HG03159 (cell line): Measurements from ENCODE around the gene DEDD.
A peak's percentile ranks its signal among the peaks of the same experiment; 100 is the strongest.
"Not testable (repeated sequence)": the region's sequence is repeated elsewhere in the genome, so short reads cannot be mapped to it uniquely, and the experiment has no call there.

Experiments
- ATAC-seq: cut with Tn5 transposase; IDR thresholded peaks from one replicate; pipeline ENCODE4 v1.9.1; 2021; ENCODE audit warnings: mild to moderate bottlenecking, moderate library complexity; ENCODE audit not compliant: unreplicated experiment

Gene DEDD

DNA sequence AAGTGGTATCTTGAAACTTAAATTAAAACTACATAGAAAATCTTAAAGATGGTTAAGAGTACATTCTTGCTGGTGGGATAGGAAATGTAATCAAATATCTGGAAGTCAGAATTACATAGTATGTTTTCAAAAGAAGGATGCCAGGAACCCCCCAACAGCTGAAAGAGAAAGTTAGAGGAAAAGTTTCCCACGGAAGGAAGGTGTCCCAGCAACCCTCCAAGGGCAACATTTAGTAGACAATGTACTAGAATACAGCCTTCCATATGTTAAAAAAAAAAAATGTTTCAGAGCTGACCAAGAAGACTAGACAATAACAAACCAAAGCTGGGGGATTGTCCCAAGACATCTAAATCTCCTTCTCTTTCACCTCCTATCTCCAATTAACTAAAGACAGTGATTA lies 2.2 kb downstream of the DEDD start:
- no peak for ATAC-seq

DNA sequence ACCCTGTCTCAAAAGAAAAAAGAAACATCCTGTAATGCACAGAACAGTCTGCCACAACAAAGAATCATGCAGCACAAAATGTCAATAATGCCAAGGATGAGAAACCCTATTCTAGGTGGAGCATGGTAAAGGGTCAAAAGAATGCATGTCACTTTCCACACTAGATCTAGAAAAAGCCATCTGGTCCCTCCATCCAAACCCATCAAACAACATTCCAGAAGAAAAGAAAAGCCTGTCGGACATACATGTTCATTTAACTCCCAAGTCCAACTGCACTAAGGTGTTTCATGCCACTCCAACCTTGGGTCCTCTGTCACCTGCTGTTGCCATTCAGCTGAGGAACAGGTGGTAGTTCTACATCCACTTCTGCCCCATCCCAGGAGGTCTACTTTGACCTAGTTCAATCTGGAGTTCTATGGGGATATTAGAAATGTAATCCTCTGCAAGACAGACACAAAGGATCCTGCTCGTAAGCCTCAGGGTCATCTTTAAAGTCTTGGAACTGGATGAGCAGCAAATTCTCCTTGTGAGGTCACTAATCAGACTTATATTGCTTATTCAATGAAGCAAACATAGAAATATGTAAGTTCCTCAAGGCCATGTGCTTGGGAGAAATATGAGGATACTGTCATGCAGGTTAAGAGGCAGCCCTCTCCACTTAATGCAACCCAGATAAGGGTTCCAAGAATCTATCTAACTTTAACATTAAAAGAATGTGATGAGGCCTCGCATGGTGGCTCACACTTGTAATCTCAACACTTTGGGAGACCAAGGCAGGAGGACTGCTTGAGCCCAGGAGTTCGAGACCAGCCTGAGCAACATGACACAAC lies 3.7 kb downstream of the DEDD start:
- no peak for ATAC-seq

DNA sequence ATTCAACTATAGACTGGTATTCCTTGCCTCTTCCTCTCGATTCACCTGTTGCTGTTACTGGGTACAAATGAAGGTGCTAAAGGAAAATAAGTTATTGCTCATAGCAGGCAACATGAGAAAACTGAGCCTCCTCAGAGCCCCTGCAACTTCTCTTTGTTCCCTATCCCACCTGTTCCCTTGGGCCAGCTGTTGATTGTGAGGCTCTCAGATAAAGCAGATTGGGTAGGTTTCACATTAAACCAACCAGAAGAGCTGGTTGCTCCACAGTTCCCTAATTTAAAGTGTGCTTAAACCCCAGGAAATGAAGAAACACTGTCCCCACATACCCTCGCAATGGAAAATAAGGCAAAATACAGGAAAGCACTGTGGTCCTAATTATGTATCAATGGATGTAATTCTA lies 4.8 kb downstream of the DEDD start:
- no peak for ATAC-seq

DNA sequence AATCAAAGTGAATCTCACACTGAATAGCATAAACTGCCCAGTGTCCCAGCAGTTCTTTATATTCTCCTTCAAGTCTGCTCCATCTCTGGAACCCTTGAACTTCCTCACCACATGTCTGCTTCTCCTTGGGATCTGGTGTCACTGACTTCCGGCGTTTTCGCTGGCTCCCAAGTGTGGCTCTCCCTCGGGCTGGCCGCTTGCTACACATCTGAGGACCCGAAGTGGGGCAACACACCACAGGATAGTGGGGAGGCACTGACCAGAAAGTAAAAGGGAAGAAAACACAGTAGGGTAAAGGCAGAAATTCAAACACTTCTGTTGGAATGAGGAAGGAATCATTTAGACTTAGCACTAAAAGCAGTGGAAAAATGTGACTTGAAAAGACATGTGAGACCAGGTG lies 9.5 kb downstream of the DEDD start:
- no peak for ATAC-seq

DNA sequence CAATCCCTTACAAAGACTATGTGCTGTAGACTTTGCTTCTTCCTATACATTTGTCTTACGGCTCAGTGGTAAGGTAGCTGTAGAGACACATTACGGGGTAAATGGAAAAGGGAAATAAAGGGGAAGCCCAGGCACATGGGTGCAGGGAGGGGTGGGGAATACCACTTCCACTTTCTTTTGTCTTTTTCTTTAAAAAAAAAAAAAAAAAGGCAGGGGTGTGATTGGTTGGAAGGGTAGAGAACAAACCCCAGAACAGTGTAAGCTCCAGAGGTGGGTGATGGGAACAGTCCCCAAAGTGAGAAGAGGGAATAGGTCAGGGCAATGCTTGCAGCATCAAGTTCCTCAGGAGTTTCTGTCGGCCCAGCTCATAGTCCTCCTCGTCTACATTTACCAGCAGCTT lies 10.6 kb downstream of the DEDD start:
- ATAC-seq, result no peak

DNA sequence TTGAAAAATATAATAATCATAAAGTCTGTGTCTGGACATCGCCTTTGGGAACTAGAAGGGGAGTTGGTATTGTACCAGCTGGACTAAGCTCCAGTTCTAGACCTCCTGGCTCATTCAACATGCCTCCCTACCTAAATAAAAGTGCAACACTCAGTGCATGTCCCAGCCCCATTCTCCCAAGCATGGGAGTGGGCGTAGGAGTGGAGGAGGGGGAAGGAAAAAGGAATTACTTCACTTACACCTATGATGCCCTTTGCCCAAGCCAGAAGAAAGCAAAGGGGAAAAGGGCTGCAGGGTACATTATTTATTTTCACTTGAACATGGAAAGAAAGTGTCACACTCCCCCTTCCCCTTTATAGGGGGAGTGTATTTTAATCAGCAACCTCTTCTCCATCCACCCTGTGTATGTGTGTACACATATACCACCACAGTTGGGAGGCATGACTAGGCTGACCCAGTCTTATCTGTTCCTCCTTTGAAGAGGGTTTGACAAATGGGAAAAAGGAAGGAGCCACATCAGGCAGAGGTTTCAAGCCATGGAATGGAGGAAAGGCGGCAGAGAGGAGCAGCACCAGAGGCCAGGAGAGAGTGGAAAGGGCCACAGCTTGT lies 11.3 kb downstream of the DEDD start:
- ATAC-seq, result no peak

DNA sequence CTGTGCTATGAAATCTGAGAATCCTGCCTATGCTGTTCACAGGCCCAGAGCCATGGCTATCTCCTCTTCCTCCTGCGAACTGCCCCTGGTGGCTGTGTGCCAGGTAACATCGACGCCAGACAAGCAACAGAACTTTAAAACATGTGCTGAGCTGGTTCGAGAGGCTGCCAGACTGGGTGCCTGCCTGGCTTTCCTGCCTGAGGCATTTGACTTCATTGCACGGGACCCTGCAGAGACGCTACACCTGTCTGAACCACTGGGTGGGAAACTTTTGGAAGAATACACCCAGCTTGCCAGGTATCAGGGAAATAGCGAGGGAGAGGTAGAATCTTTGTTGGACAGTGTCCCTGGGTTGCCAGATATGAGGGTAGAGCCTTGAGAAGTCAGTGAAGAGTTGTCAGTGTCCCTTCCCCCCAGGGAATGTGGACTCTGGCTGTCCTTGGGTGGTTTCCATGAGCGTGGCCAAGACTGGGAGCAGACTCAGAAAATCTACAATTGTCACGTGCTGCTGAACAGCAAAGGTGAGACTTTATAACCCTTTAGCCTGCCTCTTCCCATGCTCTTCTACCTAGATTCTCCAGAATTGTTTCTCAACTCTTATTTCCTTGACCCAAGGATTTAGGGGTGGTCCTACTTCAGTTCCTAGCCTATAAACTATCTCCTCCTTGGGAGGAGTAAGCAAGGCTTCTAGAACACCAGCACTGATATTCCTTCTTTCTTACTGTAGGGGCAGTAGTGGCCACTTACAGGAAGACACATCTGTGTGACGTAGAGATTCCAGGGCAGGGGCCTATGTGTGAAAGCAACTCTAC lies 13.2 kb downstream of the DEDD start:
- no peak for ATAC-seq

DNA sequence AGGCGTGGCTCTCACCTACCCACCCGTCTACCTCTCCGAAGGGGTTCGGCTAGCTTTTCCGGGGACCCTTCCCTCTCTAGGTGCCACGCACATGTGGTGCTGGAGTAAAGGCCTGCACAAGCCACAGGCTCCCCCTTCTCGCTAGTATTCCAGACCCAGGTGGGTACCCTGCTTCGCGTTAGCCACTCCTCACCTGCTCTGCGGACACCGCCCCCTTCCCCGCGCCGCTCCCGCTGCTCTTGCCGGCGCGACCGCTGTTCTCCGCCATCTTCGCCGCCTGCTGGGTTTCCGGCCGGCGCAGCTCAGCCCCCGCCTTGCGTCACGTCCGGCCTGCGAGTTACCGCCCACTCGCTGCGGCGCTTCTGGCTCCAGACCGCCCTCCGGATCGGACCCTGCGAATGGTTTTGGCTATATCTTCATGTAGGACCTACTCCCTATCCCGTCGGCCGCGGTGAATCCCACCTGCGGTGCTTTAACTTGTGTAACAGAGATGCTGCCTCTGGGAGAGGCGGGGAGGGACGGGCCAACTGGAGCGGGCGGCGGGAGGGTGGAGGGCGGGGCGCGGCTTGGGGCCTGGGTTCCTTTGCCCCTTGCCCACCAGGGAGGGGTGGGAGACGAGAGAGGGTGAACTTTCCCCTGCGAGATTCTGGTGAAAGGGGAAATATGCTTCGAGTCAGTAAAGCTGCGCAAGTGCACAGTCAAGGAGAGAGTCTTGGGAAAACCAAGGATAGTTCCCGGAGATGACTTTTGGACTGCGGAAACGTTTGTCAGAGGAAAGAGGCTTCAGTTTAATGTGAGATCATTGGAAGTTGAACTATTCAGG lies 14.5 kb downstream of the DEDD start, which contains the start of the genes NIT1 and PFDN2:
NIT1 (plus strand) TSS at position 347 of the 823 bp plus-strand sequence; CDS start at position 419, 72 bp downstream.
PFDN2 (minus strand) TSS at position 279 of the 823 bp plus-strand sequence; CDS start at position 268, 11 bp downstream.
- peak; percentile 86 for ATAC-seq

DNA sequence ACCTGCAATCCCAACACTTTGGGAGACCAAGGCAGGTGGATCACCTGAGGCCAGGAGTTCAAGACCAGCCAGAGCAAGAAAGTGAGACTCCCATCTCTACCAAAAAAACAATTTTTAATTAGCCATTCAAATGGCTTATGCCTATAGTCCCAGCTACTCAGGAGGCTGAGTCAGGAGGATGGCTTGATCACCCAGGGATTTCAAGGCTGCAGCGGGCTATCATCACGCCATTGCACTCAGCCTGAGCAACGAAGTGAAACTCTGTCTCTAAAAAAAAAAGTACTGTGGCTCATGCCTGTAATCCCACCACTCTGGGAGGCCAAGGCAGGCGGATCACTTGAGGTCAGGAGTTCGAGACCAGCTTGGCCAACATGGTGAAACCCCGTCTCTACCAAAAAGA lies 16.5 kb downstream of the DEDD start:
- ATAC-seq, result not testable (repeated sequence)

DNA sequence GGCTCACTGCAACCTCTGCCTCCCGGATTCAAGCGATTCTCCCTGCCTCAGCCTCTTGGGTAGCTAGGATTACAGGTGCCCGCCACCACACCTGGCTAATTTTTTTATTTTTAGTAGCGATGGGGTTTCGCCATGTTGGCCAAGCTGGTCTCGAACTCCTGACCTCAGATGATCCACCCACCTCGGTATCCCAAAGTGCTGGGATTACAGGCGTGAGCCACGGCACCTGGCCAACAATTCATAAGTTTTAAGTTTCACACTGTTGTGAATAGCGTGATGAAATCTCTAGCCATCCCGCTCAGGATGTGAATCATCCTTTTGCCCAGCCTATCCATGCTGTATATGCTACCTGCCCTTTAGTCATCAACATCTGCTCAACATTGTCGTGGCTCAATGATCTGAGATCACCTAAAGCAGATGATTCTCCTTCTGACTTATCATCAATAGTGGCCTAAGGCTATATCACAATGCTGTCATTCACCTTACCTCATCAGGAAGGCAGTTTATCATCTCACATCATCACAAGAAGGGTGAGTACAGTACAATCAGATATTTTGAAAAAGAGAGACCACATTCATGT lies 17.2 kb downstream of the DEDD start:
- no peak for ATAC-seq

DNA sequence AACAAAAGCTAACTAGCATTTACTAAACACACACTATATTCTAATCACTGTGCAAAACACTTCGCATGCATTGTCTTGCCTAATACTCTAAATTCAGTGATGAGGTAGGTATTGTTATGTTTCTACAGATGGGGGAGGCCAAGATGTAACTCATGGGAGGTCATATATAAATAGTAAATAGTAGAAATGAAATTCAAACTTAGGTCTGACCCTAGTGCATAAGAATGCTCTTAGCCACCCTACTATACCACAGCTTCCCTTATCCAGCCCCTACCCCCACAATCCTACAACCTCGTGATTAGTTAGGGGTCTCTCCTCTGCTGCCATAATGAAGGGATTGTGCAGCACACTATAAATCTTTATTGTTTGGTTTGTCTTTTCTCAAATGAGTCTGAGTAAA lies 17.9 kb downstream of the DEDD start:
- ATAC-seq, result no peak

DNA sequence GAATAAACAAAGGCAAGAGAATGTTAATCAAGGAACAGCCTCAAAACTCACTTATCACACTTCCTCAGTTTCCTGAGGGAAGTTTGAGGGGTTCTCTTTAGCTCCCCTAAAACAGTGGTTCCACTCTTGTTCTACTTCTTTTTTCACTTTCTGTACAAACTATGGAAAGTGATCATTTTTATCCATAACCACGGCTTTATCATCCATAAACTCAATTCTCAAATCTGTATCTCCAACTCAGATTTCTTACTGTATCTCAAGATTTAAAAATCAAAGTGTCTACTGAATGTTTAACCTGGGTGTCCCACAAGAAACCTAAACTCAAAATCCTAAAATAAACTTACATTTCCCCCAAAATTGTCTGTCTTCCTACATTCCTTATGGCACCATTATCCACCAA lies 18.6 kb downstream of the DEDD start:
- no peak for ATAC-seq

DNA sequence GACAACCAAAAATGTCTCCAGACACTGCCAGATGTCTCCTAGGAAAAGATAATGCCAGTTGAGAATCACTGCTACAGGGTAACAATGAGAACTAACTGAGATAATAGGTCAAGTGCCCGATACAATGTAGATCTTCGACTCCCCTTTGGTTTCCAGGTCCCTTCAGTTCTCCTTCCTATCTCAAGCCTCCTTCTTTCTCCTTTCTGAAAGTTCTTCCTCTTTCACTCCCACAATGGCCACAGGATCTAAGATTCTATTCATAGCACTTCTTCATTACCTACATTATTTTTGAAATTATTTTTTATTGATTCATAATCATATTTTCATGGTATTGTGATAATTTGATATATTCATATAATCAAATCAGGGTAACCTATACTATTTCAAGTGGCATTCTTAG lies 20.9 kb downstream of the DEDD start:
- no peak for ATAC-seq

DNA sequence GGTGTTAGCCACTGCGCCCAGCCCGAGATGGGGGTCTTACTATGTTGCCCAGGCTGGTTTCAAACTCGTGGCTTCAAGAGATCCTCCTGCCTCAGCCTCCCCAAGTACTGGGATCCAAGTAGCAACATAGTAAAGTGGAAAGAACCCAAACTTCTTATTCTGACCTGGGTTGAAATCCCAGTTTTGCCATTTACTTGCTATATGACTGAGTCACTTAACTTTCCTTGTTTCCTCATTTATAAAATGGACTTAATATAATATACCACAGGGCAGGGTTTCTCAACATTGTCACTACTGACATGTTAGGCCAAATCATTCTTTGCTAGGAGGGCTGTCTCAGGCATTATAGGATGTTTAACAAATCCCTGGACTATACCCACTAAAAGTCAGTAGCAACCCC lies 21.4 kb downstream of the DEDD start:
- ATAC-seq, result no peak

DNA sequence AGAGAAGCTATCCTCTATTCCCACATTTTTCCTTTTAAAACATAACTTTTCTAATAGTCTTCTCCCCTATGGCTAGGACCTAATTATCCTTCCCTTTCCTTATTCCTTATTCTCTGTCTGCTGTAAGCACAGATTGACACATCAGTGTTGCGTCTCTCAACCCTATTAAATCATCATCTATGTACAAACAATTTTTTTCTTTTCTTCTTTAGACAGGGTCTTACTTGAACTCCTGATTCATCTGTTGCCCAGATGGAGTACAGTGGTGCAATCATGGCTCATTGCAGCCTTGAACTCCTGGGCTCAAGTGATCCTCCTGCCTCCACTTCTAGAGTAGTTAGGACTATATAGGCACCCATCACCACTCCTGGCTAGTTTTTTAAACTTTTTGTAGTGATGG lies 26.0 kb downstream of the DEDD start:
- no peak for ATAC-seq

DNA sequence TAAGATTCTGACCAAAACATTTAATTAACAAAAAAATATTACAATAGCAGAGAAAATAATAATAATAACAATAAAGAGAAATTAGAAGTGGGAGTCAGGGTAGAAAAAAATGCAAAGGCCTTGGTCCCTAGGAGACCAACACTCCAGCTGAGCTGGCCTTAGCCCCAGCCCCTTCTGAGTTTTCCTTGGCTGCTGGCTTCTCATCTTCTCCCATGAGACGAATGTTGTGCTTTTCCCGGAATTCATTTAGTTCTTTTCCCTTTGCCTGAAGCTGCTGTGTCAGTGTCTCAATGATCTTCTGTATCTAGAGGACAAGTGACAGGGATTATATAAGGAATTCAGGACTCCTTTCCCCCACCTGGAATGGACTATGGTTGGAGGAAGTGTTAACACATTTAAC lies 31.9 kb downstream of the DEDD start:
- no peak for ATAC-seq

DNA sequence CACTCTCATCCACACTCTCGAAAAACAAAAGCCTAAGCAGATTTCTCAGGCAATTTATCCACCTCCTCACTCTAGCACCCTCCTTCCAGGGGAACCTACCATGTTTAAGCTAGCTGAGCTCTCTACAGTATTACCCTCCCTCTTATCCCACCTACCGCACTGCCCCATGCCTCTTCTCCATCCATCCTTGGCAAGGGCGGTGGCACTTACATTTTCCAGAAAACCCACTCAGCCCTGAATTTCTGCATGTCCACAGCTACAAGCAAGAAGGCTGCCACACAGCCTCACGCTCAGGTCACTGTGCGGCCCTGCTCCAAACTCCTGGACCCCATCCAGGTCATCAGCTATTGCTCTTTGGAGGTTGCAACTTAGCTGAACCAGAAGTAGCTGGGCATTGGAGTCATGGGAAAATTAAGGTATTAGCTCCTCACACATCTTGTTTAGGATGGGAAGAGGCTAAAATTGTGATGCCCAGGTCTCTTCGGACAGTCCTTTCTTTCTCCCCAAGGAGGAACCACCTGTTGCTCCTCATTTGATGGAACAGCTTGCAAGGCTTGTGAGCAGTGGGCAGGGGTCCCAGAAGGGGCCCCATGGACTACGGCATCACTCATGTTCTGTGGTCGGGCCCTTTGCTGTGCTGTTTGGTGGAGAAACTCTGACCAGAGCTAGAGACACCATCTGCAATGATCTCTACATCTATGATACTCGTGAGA lies 33.2 kb downstream of the DEDD start:
- ATAC-seq, result no peak

DNA sequence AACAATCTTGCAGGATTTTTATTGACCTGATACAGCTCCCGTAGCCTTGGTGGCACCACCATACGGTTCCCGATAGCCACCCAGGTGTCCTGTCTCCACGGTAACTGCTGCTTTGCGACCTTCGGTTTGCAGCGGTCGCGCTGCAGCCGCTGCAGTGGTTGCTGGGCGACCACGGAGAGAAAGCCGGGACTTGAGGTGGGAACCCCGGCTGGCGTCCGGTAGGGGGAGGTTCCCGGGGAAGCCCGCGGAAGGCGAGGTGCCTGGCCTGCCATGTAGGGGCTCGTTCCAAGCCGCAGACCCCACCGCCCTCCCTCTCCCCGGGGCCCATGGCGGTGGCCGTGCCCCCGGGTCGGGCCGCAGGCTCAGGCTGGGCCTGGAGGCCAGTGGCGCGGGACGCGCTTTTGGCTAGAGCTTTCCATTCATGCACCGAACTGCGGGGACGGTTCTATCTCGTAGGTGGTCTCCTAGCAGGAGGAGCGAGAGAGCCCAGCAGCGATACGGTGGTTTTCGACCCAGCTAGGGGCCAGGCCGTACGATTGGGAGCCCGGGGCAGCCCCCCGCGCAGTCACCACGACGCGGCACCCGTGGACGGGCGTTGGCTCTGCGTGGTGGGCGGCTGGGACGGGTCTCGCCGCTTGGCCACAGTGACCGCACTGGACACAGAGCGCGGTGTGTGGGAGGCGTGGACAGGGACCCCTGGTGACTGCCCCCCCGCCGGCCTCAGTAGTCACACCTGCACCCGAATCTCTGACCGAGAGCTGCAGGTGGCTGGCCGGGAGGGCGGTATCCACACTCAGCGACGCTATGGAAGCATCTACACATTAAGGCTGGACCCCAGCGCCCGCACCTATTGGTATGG lies 34.0 kb downstream of the DEDD start, which contains the start of gene KLHDC9:
KLHDC9 (plus strand) TSS at position 152 of the 859 bp plus-strand sequence; CDS start at position 327, 175 bp downstream.
- ATAC-seq, result peak; percentile 64

DNA sequence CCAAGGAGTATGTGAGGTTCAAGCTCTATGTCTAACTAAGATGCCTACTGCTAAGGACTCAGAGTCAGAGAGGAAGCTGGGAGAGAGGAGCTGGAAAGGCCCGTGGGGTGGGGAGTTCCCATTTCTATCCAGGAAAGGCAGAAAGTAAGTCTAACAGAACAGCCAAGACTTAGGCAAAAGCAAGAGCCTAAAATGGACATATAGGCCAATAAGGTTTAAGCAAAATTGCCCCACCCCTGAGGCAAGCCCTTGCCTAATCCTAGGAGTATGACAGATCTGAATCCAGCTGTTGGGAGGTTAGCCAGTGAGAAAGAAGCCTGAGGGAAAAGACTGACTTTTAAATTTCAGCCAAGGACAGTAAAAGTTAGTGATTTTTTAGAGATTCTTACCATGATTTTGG lies 35.9 kb downstream of the DEDD start:
- ATAC-seq, result no peak
